ENCODE data around the gene SLC15A4.
A peak's percentile ranks its signal among the peaks of the same experiment; 100 is the strongest.

Gene SLC15A4

DNA sequence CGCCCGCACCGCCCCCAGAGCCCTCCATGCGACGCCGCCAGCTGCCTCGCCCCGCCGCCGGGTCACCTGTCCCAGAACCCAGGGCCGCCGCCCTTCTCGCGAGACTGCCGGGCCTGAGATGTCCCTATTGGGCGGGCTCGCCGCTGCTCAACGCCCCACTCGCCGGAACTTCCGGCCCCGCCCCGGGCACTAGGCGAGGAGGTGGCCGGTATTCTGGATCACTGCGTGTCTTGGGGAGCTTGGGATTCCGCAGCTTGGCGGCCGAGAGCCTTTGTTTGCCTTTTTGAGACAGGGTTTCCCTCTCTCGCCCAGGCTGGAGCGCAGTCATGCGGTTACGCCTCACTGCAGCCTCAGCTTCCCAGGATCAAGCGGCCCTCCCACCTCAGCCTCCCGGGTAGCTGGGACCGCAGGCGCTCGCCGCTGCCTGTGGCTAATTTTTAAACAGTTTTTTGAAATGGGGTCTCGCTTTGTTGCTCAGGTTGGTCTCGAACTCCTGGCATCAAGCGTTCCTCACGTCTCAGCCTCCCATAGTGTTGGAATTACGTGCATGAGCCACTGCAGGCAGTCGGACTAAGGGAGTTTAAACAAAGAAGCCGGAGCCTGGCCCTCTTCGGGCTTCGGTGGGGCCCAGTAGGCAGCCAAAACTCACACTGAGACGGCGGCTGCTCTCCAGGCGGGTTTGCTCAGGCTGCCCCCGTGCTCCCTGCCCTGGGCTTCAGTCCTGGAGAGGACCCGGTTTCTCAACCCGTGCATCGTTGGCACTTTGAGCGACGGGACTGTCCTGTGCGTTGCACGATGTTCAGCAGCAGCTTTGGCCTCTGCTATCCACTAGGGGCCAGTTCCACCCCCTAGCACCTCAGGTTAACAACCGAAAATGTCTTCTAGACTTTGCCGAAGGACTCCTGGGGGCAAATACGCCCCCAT lies at the start of gene SLC15A4:
TSS of gene SLC15A4 (minus strand) at position 43 of the 924 bp plus-strand sequence. CDS start at position 28, 15 bp downstream.
- DNase-seq (ENCODE audit: extremely low read depth, low read depth) = no peak
- H3K4me3 ChIP-seq (replicated peaks; ENCODE audit: low read depth, low read length) = peak within 1 kb of the TSS; percentile 85
- TF ChIP-seq, protein P1, sequence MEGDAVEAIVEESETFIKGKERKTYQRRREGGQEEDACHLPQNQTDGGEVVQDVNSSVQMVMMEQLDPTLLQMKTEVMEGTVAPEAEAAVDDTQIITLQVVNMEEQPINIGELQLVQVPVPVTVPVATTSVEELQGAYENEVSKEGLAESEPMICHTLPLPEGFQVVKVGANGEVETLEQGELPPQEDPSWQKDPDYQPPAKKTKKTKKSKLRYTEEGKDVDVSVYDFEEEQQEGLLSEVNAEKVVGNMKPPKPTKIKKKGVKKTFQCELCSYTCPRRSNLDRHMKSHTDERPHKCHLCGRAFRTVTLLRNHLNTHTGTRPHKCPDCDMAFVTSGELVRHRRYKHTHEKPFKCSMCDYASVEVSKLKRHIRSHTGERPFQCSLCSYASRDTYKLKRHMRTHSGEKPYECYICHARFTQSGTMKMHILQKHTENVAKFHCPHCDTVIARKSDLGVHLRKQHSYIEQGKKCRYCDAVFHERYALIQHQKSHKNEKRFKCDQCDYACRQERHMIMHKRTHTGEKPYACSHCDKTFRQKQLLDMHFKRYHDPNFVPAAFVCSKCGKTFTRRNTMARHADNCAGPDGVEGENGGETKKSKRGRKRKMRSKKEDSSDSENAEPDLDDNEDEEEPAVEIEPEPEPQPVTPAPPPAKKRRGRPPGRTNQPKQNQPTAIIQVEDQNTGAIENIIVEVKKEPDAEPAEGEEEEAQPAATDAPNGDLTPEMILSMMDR (IDR thresholded peaks at IDR 0.05; ENCODE audit: low read depth, low read length, missing control alignments) = no peak

DNA sequence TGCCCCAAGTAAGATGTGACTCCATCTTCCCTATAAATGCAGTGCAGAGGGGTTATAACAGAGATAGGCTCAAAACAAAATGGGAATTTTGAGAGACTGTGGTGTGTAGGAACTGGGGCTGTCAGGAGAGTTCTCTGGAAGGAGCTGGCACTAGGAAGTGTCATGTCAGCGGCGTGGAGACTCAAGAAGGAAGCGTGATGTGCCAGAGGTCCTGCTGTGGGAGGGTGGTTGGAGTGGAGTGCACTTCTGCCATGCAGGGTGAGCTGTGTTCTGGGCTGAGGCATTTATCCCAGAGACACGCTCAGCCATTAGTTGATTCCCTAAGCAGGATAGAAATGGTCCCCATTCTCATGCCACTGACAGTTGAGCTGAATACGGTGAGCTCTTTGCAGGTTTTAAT lies 48.5 kb upstream of the SLC15A4 start:
- H3K4me3 ChIP-seq (replicated peaks; ENCODE audit: low read depth, low read length) = no peak overlapping the region
- no peak for DNase-seq (ENCODE audit: extremely low read depth, low read depth)
- TF ChIP-seq, protein P1 (IDR thresholded peaks at IDR 0.05; ENCODE audit: low read depth, low read length, missing control alignments) = no peak

- H3K4me3 ChIP-seq (replicated peaks; ENCODE audit: low read depth, low read length) = no peak overlapping the region
- no peak for DNase-seq (ENCODE audit: extremely low read depth, low read depth)
- TF ChIP-seq, protein P1 (IDR thresholded peaks at IDR 0.05; ENCODE audit: low read depth, low read length, missing control alignments) = no peak
Measured at GRCh38 chr12:128871516-128871892, 47.7 kb upstream of the SLC15A4 start.

DNA sequence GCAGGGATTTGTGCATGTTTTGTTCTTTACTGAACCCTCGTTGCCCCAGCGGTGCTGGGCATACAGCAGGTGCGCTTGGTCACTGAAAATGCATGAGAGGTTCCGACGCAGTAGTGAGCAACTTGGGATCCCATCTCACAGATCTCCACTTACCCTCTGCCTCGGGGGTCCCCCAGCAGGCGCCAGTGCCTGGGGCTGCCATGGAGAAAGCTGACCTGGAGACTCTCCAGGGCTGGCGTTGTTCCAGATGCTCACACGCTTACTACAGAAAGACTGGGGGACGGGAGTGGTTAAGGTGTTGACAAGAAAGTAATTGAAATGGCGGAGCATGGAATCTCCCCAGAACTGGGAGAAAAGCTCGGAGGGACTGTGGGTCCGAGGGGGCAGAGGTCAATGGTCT lies 43.7 kb upstream of the SLC15A4 start:
- TF ChIP-seq, protein P1 (IDR thresholded peaks at IDR 0.05; ENCODE audit: low read depth, low read length, missing control alignments) = no peak
- DNase-seq (ENCODE audit: extremely low read depth, low read depth) = no peak
- no peak overlapping the region for H3K4me3 ChIP-seq (replicated peaks; ENCODE audit: low read depth, low read length)

DNA sequence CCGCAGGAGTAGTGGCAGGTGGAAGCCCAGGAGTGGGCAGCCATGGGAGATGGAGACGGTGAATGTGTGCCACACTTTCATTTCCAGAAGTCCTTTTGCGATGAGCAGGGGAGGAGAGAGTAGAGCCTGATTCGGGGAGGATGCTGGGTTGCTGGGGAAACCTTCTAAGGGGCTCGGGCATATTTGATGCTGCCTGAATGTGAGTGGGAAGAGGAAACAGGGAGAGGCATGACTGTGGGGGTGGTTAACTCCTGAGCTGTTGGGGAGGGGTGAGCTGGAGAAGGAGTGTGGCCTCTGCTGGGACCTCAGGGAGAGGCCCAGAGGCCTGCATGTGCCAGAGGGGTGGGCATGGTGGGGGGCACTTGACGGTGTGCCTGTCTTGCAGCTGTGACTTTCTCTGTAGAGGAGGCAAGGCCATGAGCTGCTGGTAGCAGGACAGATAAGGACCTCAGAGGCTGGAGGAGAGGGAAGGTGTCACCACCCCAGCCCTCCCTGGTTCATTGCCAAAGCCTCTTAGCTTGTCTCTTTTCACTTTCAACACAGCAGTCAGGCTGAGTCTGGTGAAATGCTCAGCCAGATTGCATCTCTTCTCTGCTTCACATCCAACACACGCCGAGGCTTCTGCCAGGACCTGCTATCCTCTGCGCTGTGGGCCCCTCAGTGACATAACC lies 40.9 kb upstream of the SLC15A4 start:
- TF ChIP-seq, protein P1 (IDR thresholded peaks at IDR 0.05; ENCODE audit: low read depth, low read length, missing control alignments) = no peak
- no peak overlapping the region for H3K4me3 ChIP-seq (replicated peaks; ENCODE audit: low read depth, low read length)
- no peak for DNase-seq (ENCODE audit: extremely low read depth, low read depth)

GRCh38 chr12:128863957-128864356 lies 40.2 kb upstream of the SLC15A4 start:
- TF ChIP-seq, protein P1 (IDR thresholded peaks at IDR 0.05; ENCODE audit: low read depth, low read length, missing control alignments) = no peak
- H3K4me3 ChIP-seq (replicated peaks; ENCODE audit: low read depth, low read length) = no peak overlapping the region
- no peak for DNase-seq (ENCODE audit: extremely low read depth, low read depth)
